ENCODE measurements around the gene ZNRF2. TPM values are rescaled to one million over a fixed set of nuclear protein-coding genes. Genes with fewer than 3 reads are reported as not detected.
"Not testable (repeated sequence)": the region's sequence is repeated elsewhere in the genome, so short reads cannot be mapped to it uniquely, and the experiment has no call there.

ZNRF2 gene
- total RNA-seq, 4 donors from 2014 or later: 27.2 to 43.6 (median 36.5) TPM

DNA sequence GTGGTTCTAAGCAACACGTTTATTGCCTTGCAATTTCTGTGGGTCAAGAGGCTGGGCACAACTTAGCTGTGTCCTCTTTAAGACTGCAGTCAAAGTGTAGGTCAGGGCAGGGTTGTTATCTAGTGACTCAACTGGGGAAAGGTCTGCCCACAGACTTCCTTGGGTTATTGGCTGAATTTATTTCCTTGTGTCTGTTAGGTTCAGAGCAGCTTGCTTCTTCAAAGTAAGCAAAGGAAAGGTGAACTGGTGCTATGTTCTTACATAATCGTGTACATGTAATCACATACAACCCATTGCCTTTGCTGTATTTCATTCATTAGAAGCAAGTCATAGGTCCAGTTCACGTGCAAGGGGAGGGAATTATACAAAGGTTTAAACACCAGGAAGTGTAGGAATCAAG is 5.9 kb downstream of the ZNRF2 start:
- not testable (repeated sequence) for H3K27me3 ChIP-seq
- peak in 1 of 3 donors; percentile 75 for DNase-seq
- peak; percentile 51 to 77 for TF ChIP-seq POLR2A (IDR thresholded peaks at IDR 0.05)

DNA sequence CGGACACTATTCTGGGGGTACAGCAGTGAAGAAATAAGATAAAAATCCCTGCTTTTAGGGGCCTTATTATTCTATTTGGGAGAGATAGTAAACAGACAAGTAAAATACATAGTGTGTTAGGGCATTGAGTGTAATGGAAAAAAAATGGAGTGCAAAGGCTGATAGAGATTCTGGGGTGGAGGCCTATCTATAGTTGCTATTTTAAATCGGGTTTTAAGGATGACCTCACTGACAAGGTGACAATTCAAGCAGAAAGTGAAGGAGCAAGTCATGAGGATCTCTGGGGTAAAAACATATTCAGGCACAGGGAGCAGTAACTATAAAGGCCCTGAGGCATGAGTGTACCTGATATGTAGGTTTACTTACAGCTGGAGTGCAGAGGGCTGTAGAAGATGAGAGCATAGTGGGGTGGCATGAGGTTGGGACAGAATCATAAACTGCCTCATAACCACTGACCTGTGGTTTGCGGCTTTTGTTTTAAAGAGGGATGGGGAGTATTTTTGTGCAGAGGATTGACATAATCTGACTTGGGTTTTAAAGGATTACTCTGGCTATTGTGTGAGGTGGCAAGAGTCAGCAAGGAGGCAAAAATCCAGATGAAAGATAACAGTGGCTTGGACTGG is 8.1 kb downstream of the ZNRF2 start:
- H3K27ac ChIP-seq, DNase-seq, H3K4me3 ChIP-seq, H3K27me3 ChIP-seq, H3K36me3 ChIP-seq, H3K9me3 ChIP-seq: not testable (repeated sequence)
- H3K4me1 ChIP-seq: peaks cover 0 to 26% (median 5%) of the 10 kb centered on the region in 4 donors

More for the DNA sequence above, 5.9 kb downstream of the ZNRF2 start:
- Histone ChIP-seq H3K4me1 (peaks cover 0 to 32% (median 3%) of the 10 kb centered on the region in 4 donors), H3K27ac (peak overlapping the region in 2 of 4 donors; percentile 12 to 31)
- H3K9me3 ChIP-seq, H3K4me3 ChIP-seq, H3K36me3 ChIP-seq: not testable (repeated sequence)

GRCh38 chr7:30296304-30296703 is 11.9 kb downstream of the ZNRF2 start:
- H3K4me1 ChIP-seq, H3K36me3 ChIP-seq, H3K27ac ChIP-seq, DNase-seq, H3K4me3 ChIP-seq, H3K27me3 ChIP-seq, H3K9me3 ChIP-seq: not testable (repeated sequence)

DNA sequence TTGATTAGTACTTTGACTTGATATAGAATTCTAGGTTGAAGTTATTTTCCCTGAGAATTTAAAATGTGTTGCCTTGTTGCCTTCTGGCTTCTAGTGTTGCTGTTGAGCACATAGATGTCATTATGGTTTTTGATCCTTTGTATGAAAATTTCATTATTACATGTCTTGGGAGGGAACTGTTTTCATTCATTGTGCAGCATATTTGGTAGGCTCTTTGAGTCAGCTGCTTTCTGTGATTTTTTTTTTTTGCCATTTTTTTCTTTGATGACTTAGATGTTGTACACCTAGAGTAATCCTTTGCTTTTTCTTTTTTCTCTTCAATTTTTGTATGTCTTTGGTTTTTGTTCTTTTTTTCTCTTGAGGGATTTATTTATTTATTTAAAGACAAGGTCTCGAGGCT is 13.1 kb downstream of the ZNRF2 start:
- DNase-seq, H3K27me3 ChIP-seq, H3K9me3 ChIP-seq, H3K4me3 ChIP-seq, H3K4me1 ChIP-seq, H3K36me3 ChIP-seq, H3K27ac ChIP-seq: not testable (repeated sequence)

- not testable (repeated sequence) for H3K9me3 ChIP-seq, DNase-seq, H3K36me3 ChIP-seq, H3K4me1 ChIP-seq, H3K27ac ChIP-seq, H3K27me3 ChIP-seq, H3K4me3 ChIP-seq
Measured at GRCh38 chr7:30298409-30298808, 14.0 kb downstream of the ZNRF2 start.

- Histone ChIP-seq H3K9me3 (no peaks in the 10 kb centered on the region), H3K27me3 (no peaks in the 10 kb centered on the region), H3K27ac (no peak overlapping the region), H3K36me3 (no peaks in the 10 kb centered on the region), H3K4me1 (peaks cover 0 to 18% (median 0%) of the 10 kb centered on the region in 4 donors), H3K4me3 (no peak overlapping the region)
- no peak for TF ChIP-seq POLR2A (IDR thresholded peaks at IDR 0.05)
- TF ChIP-seq CTCF (IDR thresholded peaks at IDR 0.05): no peak
- no peak for DNase-seq
Measured at GRCh38 chr7:30301751-30302150, 17.4 kb downstream of the ZNRF2 start.

- no peak for TF ChIP-seq POLR2A (IDR thresholded peaks at IDR 0.05)
- TF ChIP-seq CTCF (IDR thresholded peaks at IDR 0.05): no peak
- no peaks in the 10 kb centered on the region for H3K36me3 ChIP-seq
- H3K9me3 ChIP-seq: no peaks in the 10 kb centered on the region
- H3K4me1 ChIP-seq: peaks cover 0 to 18% (median 0%) of the 10 kb centered on the region in 4 donors
- H3K27ac ChIP-seq: no peak overlapping the region
- H3K27me3 ChIP-seq: no peaks in the 10 kb centered on the region
- no peak overlapping the region for H3K4me3 ChIP-seq
- no peak for DNase-seq
Measured at GRCh38 chr7:30302656-30303311, 18.4 kb downstream of the ZNRF2 start.

DNA sequence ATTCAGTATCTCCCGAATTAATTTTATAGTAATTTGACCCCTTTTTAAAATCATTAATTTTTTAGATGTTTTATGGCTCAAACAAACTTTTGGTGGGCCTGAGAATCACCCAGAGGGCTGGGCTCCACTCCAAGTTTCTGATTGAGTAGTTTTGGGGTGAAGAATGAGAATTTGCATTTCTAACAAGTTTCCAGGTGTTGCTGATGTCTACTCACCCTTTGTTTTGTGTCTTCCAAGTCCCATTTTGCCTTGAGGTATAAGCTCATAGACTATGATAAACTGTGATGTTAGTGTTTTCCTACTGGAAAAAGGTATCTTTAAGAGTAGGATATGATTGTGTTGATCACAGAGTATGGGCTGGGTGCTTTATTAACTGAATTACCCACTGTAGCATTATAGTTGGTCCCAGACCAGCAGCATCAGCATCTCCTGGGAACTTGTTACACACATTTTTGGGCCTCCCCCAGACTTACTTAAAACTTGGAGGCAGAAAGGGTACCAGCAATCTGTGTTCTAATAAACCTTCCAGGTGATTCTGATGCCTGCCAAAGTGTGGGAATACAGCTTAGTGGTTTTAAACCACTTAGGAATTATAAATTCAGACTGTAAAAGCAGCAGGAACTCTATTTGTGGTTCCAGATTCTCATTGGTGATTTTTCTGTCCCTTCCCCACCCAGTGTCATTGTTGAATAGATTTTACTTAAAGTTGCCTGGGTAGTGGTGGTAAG is 19.1 kb downstream of the ZNRF2 start:
- H3K4me1 ChIP-seq: peaks cover 0 to 18% (median 0%) of the 10 kb centered on the region in 4 donors
- H3K27me3 ChIP-seq: no peaks in the 10 kb centered on the region
- no peaks in the 10 kb centered on the region for H3K36me3 ChIP-seq
- TF ChIP-seq POLR2A (IDR thresholded peaks at IDR 0.05) (no peak), CTCF (IDR thresholded peaks at IDR 0.05) (no peak)
- H3K27ac ChIP-seq: no peak overlapping the region
- no peaks in the 10 kb centered on the region for H3K9me3 ChIP-seq
- no peak overlapping the region for H3K4me3 ChIP-seq
- DNase-seq: no peak
